Endothelial cell of umbilical vein (primary cell): ENCODE measurements around the gene PRKAR1A. TPM values are rescaled to one million over a fixed set of nuclear protein-coding genes. Genes with fewer than 3 reads are reported as not detected.

ENCODE experiments used
- BruUV-seq: library from RNA; stranded (reverse); fragments of 400-500 nt; replicated peaks from 2 replicates; lab custom pipeline; 2021; lab: Mats Ljungman, UMichigan
- CTCF ChIA-PET: fragments of 300-600, 350-600 bp; sonication (Branson Sonifier 250); formaldehyde crosslinking; loops from one replicate; lab custom pipeline; 2021; ENCODE audit warnings: antibody characterized with exemption, inconsistent platforms; lab: Charles Lee
- POLR2A ChIA-PET: fragments of 300-600, 350-600 bp; sonication (Branson Sonifier 250); formaldehyde crosslinking; loops from one replicate; lab custom pipeline; 2021; ENCODE audit warnings: antibody characterized with exemption, inconsistent platforms; lab: Charles Lee
- DNase-seq: peaks from one replicate; pipeline ENCODE4 v3.0.0-alpha.2; 2011; ENCODE audit warnings: low read depth, low spot score
- FAIRE-seq: peaks from 2 replicates; lab custom pipeline; 2011; peaks lifted over from hg19 to GRCh38; lab: Jason Lieb, UNC
- H2AFZ ChIP-seq: 2 replicates; pipeline ENCODE4 v1.6.0; 2012; ENCODE audit warnings: low read depth, low read length, control low read depth, inconsistent platforms
- H3K27ac ChIP-seq: 2 replicates; pipeline ENCODE4 v1.5.1; 2011; ENCODE audit warnings: low read depth, mild to moderate bottlenecking, control low read depth, low read length, moderate library complexity; ENCODE audit not compliant: insufficient read depth
- H3K27me3 ChIP-seq, 2 experiments: 2 replicates each; pipeline versions ENCODE4 v1.6.0 to v1.6.1; 2011; ENCODE audit warnings: low read length in 2 of 2, mixed read lengths in 1 of 2; ENCODE audit not compliant: control insufficient read depth in 2 of 2, insufficient read depth in 2 of 2
- H3K36me3 ChIP-seq, 2 experiments: 2 replicates in 1 of 2; 3 replicates in 1 of 2; pipeline ENCODE4 v1.5.1; 2011; ENCODE audit warnings: low read length in 2 of 2, mild to moderate bottlenecking in 1 of 2, moderate library complexity in 1 of 2; ENCODE audit not compliant: control insufficient read depth in 2 of 2, insufficient read depth in 2 of 2; ENCODE audit errors: extremely low read depth in 1 of 2
- H3K4me1 ChIP-seq: 3 replicates; pipeline ENCODE4 v1.5.1; 2011; ENCODE audit warnings: mild to moderate bottlenecking, low read length; ENCODE audit not compliant: control insufficient read depth, insufficient read depth; ENCODE audit errors: extremely low read depth
- H3K4me2 ChIP-seq: 2 replicates; pipeline ENCODE4 v1.6.1; 2011; ENCODE audit warnings: low read length, control low read depth, mixed read lengths; ENCODE audit not compliant: insufficient read depth
- H3K4me3 ChIP-seq, 3 experiments: fragments of 200-600 bp in 1 of 3; sonication (generic), shearing (Covaris generic) in 1 of 3; replicated peaks in 1 of 3; 2 replicates each; pipeline ENCODE4 v1.5.1; 2011 to 2016; ENCODE audit warnings: control low read depth in 3 of 3, low read length in 3 of 3, mild to moderate bottlenecking in 2 of 3, inconsistent platforms in 1 of 3, low read depth in 1 of 3, moderate library complexity in 1 of 3; ENCODE audit not compliant: insufficient read depth in 1 of 3
- H3K79me2 ChIP-seq: 2 replicates; pipeline ENCODE4 v1.6.0; 2012; ENCODE audit warnings: low read length, inconsistent platforms; ENCODE audit not compliant: control insufficient read depth, insufficient read depth
- H3K9ac ChIP-seq: replicated peaks from 2 replicates; pipeline ENCODE3; 2011; ENCODE audit warnings: low read length, control low read depth; ENCODE audit not compliant: insufficient read depth; ENCODE audit errors: extremely low read depth
- H3K9me1 ChIP-seq: replicated peaks from 3 replicates; pipeline ENCODE4 v1.6.0; 2011; ENCODE audit warnings: mild to moderate bottlenecking, low read length; ENCODE audit not compliant: control insufficient read depth, insufficient read depth; ENCODE audit errors: extremely low read depth
- H3K9me3 ChIP-seq: replicated peaks from 2 replicates; pipeline ENCODE4 v1.5.1; 2012; ENCODE audit warnings: low read length, inconsistent platforms; ENCODE audit not compliant: control insufficient read depth, insufficient read depth
- H4K20me1 ChIP-seq: replicated peaks from 2 replicates; pipeline ENCODE3; 2011; ENCODE audit warnings: mild to moderate bottlenecking, low read length; ENCODE audit not compliant: control insufficient read depth, insufficient read depth; ENCODE audit errors: extremely low read depth
- GATA2 ChIP-seq: IDR thresholded peaks from 2 replicates; pipeline ENCODE4 v1.7.0; 2011; ENCODE audit warnings: low read depth, mild to moderate bottlenecking, moderate library complexity, mixed read lengths, low read length; ENCODE audit not compliant: insufficient read length, insufficient read depth
- MAX ChIP-seq: IDR thresholded peaks from 2 replicates; pipeline ENCODE4 v1.6.1; 2011; ENCODE audit not compliant: insufficient read depth, insufficient read length
- MYC ChIP-seq: IDR thresholded peaks from one replicate; pipeline ENCODE4 v1.6.1; 2011; ENCODE audit warnings: mild to moderate bottlenecking, low read depth, low read length
- POLR2AphosphoS5 ChIP-seq: IDR thresholded peaks from 2 replicates; pipeline ENCODE4 v1.6.1; 2012; ENCODE audit warnings: low read depth, mild to moderate bottlenecking, control low read depth, low read length, moderate library complexity; ENCODE audit not compliant: insufficient read depth
- dilution Hi-C: fragments of 300-500 bp; cut with MboI; formaldehyde crosslinking; loops from one replicate; pipeline ENCODE4 v1.15.0; 2019; ENCODE audit warnings: low sequenced_read_pairs; ENCODE audit not compliant: extremely low pct_ligation_motif_present
- intact Hi-C: fragments of 100-400 bp; cut with micrococcal nuclease; formaldehyde crosslinking; loops from one replicate; pipeline ENCODE4 v1.10.0; 2022
- polyA plus RNA-seq, 4 experiments: library from polyadenylated mRNA; depleted of rRNA in 3 of 4; stranded (reverse) in 3 of 4; unstranded in 1 of 4; fragments of >200 nt; gene quantifications; 2 replicates each; pipeline versions ENCODE4 v1.2.1 to v1.2.3, GENCODE V29; 2011 to 2012; ENCODE audit warnings: missing spikeins in 1 of 4
- total RNA-seq: library from RNA; stranded (reverse); gene quantifications from 2 replicates; pipeline ENCODE4 v1.2.3, GENCODE V29; 2021

Gene PRKAR1A
- total and polyA plus RNA-seq, 2 donors (not counting 3 experiments of a cell fraction or from before 2014, with no cell fraction given), result 92.0 to 257 TPM

- no peaks in the 10 kb centered on the region for H3K79me2 ChIP-seq
- H3K27ac ChIP-seq, result no peak overlapping the region
- H3K36me3 ChIP-seq, result peaks cover 0 to 22% of the 10 kb centered on the region in 2 experiments
- CTCF ChIA-PET, result no interaction called here
- H3K4me3 ChIP-seq, result no peak overlapping the region
- dilution Hi-C loops, result no loop called here
- POLR2A ChIA-PET, result no interaction called here
- DNase-seq (no peak), FAIRE-seq (no peak)
- H4K20me1 ChIP-seq, result no peaks in the 10 kb centered on the region
- H2AFZ ChIP-seq, result no peak overlapping the region
- no TSS peak for BruUV-seq
- no peaks in the 10 kb centered on the region for H3K27me3 ChIP-seq
- TF ChIP-seq GATA2, result no peak
- TF ChIP-seq POLR2AphosphoS5, result no peak
- H3K4me1 ChIP-seq, result no peaks in the 10 kb centered on the region
- intact Hi-C loops, result no loop called here
- no peak overlapping the region for H3K9ac ChIP-seq
- H3K9me1 ChIP-seq, result no peaks in the 10 kb centered on the region
- H3K9me3 ChIP-seq, result no peaks in the 10 kb centered on the region
- H3K4me2 ChIP-seq, result no peak overlapping the region
Observed at GRCh38 chr17:68541816-68542215, 29.6 kb downstream of the PRKAR1A start.

- no peak for TF ChIP-seq MYC
- no peak for TF ChIP-seq MAX
- no peak overlapping the region for H3K4me2 ChIP-seq
- H4K20me1 ChIP-seq, result no peaks in the 10 kb centered on the region
- POLR2A ChIA-PET, result no interaction called here
- intact Hi-C loops, result no loop called here
- no peaks in the 10 kb centered on the region for H3K9me3 ChIP-seq
- no peak overlapping the region for H3K9ac ChIP-seq
- no peak for FAIRE-seq
- H3K27ac ChIP-seq, result no peak overlapping the region
- H2AFZ ChIP-seq, result no peak overlapping the region
- no TSS peak for BruUV-seq
- no peaks in the 10 kb centered on the region for H3K9me1 ChIP-seq
- H3K4me1 ChIP-seq, result no peaks in the 10 kb centered on the region
- dilution Hi-C loops, result no loop called here
- H3K4me3 ChIP-seq, result no peak overlapping the region
- H3K27me3 ChIP-seq, result no peaks in the 10 kb centered on the region
- peaks cover 0 to 14% of the 10 kb centered on the region in 2 experiments for H3K36me3 ChIP-seq
- no peaks in the 10 kb centered on the region for H3K79me2 ChIP-seq
- no peak for DNase-seq
- CTCF ChIA-PET, result no interaction called here
Observed at GRCh38 chr17:68542698-68543463, 30.7 kb downstream of the PRKAR1A start.
